Right lobe of liver (tissue), 4 donors: ENCODE data around the gene ST6GALNAC1.

Experiments
- POLR2A ChIP-seq: fragments of 450-650 bp; IDR thresholded peaks from one replicate; pipeline ENCODE4 v1.6.1; 2017; ENCODE audit warnings: antibody characterized with exemption, mild to moderate bottlenecking
- TF ChIP-seq, protein P1 (sequence below), 4 donors: fragments of 200-600 bp in 3 of 4; fragments of 450-650 bp in 1 of 4; IDR thresholded peaks; one replicate each; pipeline versions ENCODE4 v1.5.1 to v1.8.0; 2016 to 2022; ENCODE audit warnings: antibody characterized with exemption in 4 of 4, mild to moderate bottlenecking in 2 of 4
- donor health status: DM: no; HTN: no; CAD: no.
- donor health status: DM: no; HTN: no; CAD: no.
- donor health status: DM: no; HTN: yes; CAD: no.

DNA sequence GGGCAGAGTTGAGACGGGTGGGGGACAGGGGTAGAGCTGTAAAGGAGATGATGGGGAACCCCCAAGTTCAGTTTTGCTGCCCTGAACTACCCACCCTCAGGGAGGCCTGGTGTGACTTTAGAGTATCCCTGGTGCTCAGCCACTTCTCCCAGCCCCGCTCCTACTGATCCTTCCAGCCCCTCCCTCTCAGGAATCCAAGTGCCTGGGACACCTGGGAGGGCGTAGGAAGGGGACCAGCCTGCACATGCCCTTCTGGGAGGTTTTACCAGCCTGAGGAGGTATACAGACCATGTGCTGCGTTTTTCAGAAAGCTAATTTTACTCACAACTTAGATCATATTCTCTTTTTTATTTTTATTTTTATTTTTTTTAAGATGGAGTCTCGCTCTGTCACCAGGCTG is 62.0 kb downstream of the ST6GALNAC1 start:
- TF ChIP-seq, protein P1, sequence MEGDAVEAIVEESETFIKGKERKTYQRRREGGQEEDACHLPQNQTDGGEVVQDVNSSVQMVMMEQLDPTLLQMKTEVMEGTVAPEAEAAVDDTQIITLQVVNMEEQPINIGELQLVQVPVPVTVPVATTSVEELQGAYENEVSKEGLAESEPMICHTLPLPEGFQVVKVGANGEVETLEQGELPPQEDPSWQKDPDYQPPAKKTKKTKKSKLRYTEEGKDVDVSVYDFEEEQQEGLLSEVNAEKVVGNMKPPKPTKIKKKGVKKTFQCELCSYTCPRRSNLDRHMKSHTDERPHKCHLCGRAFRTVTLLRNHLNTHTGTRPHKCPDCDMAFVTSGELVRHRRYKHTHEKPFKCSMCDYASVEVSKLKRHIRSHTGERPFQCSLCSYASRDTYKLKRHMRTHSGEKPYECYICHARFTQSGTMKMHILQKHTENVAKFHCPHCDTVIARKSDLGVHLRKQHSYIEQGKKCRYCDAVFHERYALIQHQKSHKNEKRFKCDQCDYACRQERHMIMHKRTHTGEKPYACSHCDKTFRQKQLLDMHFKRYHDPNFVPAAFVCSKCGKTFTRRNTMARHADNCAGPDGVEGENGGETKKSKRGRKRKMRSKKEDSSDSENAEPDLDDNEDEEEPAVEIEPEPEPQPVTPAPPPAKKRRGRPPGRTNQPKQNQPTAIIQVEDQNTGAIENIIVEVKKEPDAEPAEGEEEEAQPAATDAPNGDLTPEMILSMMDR (IDR thresholded peaks at IDR 0.05), result no peak
- no peak for TF ChIP-seq POLR2A
